ENCODE measurements around the gene NPTN.

NPTN gene

GRCh38 chr15:73517566-73517965 is 115.6 kb downstream of the NPTN start:
- no peak for DNase-seq

- no peak for DNase-seq
These were observed 117.7 kb downstream of the NPTN start for GRCh38 chr15:73515527-73515926.
